ENCODE results near the gene DNLZ.

DNA sequence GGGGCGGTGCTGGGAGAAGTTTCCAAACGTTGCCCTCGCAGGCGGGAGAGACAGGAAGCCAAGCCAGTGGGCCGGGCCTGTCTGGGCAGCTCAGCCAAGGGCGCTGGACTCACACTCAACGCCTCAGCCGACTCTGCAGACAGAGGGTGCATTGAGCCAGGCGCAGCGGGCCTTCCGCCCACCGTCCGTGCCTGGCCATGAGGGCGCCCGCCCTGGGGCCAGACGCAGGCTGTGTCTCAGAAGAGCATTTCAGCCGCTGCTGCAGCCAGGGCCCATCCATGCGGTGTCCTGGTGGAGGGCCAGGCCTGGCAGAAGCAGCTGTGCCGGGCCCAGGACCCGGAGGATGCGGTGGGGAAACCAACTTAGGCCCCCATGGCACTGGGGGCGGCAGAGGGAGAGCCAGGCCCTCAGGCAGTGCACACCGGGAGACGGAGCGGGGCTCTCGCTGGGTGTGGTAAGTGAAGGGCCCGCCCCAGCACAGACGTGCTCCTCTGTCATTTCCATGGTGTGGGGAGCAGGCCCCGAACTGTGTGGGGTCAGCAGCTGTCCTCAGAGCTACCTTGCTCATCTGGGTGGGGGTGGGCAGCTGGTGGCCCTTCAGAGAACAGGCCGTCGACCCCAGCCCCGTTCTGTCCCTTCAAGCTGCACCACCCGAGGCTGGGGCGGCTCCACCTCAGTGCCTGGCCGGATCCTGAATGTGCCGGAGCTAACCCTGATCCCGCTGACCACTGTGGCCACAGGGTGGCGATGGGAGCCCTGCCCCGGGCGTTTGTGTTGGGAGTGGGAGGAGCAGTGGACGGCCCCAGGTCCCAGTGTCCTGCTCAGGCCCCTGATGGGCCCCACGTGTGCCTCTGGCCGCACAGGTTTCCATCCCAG is 18.0 kb downstream of the DNLZ start:
- TF ChIP-seq CTCF (IDR thresholded peaks at IDR 0.05) (peak; percentile 80), POLR2AphosphoS5 (IDR thresholded peaks at IDR 0.05; ENCODE audit: low read depth, low read length) (no peak), SIN3A (IDR thresholded peaks at IDR 0.05; ENCODE audit: borderline replicate concordance, insufficient read depth, low read depth, low read length) (no peak), TCF7L2 (IDR thresholded peaks at IDR 0.05; ENCODE audit: low read depth, low read length) (no peak)
- TF ChIP-seq, protein P1, sequence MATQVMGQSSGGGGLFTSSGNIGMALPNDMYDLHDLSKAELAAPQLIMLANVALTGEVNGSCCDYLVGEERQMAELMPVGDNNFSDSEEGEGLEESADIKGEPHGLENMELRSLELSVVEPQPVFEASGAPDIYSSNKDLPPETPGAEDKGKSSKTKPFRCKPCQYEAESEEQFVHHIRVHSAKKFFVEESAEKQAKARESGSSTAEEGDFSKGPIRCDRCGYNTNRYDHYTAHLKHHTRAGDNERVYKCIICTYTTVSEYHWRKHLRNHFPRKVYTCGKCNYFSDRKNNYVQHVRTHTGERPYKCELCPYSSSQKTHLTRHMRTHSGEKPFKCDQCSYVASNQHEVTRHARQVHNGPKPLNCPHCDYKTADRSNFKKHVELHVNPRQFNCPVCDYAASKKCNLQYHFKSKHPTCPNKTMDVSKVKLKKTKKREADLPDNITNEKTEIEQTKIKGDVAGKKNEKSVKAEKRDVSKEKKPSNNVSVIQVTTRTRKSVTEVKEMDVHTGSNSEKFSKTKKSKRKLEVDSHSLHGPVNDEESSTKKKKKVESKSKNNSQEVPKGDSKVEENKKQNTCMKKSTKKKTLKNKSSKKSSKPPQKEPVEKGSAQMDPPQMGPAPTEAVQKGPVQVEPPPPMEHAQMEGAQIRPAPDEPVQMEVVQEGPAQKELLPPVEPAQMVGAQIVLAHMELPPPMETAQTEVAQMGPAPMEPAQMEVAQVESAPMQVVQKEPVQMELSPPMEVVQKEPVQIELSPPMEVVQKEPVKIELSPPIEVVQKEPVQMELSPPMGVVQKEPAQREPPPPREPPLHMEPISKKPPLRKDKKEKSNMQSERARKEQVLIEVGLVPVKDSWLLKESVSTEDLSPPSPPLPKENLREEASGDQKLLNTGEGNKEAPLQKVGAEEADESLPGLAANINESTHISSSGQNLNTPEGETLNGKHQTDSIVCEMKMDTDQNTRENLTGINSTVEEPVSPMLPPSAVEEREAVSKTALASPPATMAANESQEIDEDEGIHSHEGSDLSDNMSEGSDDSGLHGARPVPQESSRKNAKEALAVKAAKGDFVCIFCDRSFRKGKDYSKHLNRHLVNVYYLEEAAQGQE (IDR thresholded peaks at IDR 0.05; ENCODE audit: insufficient read depth in 1 of 2, low read depth in 2 of 2, low read length in 1 of 2), result no peak
